Colonic mucosa (tissue), 4 donors: Measurements from ENCODE around the gene OGFR. TPM values are rescaled to one million over a fixed set of nuclear protein-coding genes. Genes with fewer than 3 reads are reported as not detected.

Experiments used
- DNase-seq: peaks from one replicate; pipeline ENCODE4 v3.0.0-alpha.2; 2020
- H3K27ac ChIP-seq: fragments of 200-600 bp; one replicate; pipeline ENCODE4 v1.8.0; 2021
- H3K27me3 ChIP-seq: fragments of 200-600 bp; one replicate; pipeline ENCODE4 v1.8.0; 2021
- H3K36me3 ChIP-seq: fragments of 200-600 bp; one replicate; pipeline ENCODE4 v1.8.0; 2021
- H3K4me1 ChIP-seq: fragments of 200-600 bp; one replicate; pipeline ENCODE4 v1.8.0; 2021; ENCODE audit warnings: mild to moderate bottlenecking
- H3K4me3 ChIP-seq: fragments of 200-600 bp; one replicate; pipeline ENCODE4 v1.8.0; 2021
- H3K9ac ChIP-seq, 2 donors: one replicate each; pipeline ENCODE4 v1.7.0; 2013; ENCODE audit warnings: control low read depth in 2 of 2, low read depth in 2 of 2, low read length in 2 of 2
- H3K9me3 ChIP-seq: fragments of 200-600 bp; one replicate; pipeline ENCODE4 v1.8.0; 2021
- CTCF ChIP-seq: fragments of 200-600 bp; IDR thresholded peaks from one replicate; pipeline ENCODE4 v1.8.0; 2022; ENCODE audit warnings: antibody characterized with exemption, mild to moderate bottlenecking
- intact Hi-C: fragments of 100-400 bp; cut with DNase I; formaldehyde crosslinking; loops from one replicate; pipeline ENCODE4 v1.14.1; 2022
- total RNA-seq, 2 donors: library from RNA; stranded (reverse); fragmentation: NEBNext Ultra II Directional in 1 of 2; extraction: Animal tissue kit (Norgen Biotek cat#: 25700) in 1 of 2; gene quantifications; one replicate each; pipeline ENCODE4 v1.2.1, GENCODE V29; 2021
- donor health status: healthy.
- donor health status: DM: no; HTN: no; CAD: no.
- donor health status: DM: no; HTN: no; CAD: no.

OGFR gene
- total RNA-seq, 2 donors from 2014 or later, result 36.3 to 36.8 TPM

GRCh38 chr20:62807444-62808210, 3.0 kb downstream of the OGFR start:
- no peak for TF ChIP-seq CTCF
- Histone ChIP-seq H3K4me1 (peaks cover 14% of the 10 kb centered on the region), H3K4me3 (no peak overlapping the region), H3K27me3 (no peaks in the 10 kb centered on the region), H3K27ac (no peak overlapping the region), H3K9ac (no peak overlapping the region), H3K9me3 (no peaks in the 10 kb centered on the region), H3K36me3 (peaks cover 36% of the 10 kb centered on the region)
- intact Hi-C loops, result loop anchor here (5.0 kb wide), 1 partner anchor 140 kb away; no protein-coding TSS in a partner anchor
- no peak for DNase-seq

GRCh38 chr20:62808211-62808865, 3.7 kb downstream of the OGFR start:
- intact Hi-C loops, result loop anchor here (5.0 kb wide), 1 partner anchor 141 kb away; no protein-coding TSS in a partner anchor
- Histone ChIP-seq H3K36me3 (peaks cover 36% of the 10 kb centered on the region), H3K27ac (no peak overlapping the region), H3K4me3 (no peak overlapping the region), H3K9ac (no peak overlapping the region), H3K9me3 (no peaks in the 10 kb centered on the region), H3K27me3 (no peaks in the 10 kb centered on the region), H3K4me1 (peaks cover 14% of the 10 kb centered on the region)
- TF ChIP-seq CTCF, result peak; percentile 92
- DNase-seq, result peak; percentile 72

GRCh38 chr20:62809530-62810428, 5.1 kb downstream of the OGFR start:
- DNase-seq, result no peak
- peaks cover 14% of the 10 kb centered on the region for H3K4me1 ChIP-seq
- no peak overlapping the region for H3K27ac ChIP-seq
- H3K4me3 ChIP-seq, result no peak overlapping the region
- TF ChIP-seq CTCF, result no peak
- H3K9ac ChIP-seq, result no peak overlapping the region
- H3K27me3 ChIP-seq, result peaks cover 2% of the 10 kb centered on the region
- intact Hi-C loops, result loop anchor here (5.0 kb wide), 1 partner anchor 142 kb away; no protein-coding TSS in a partner anchor
- H3K9me3 ChIP-seq, result no peaks in the 10 kb centered on the region
- H3K36me3 ChIP-seq, result peaks cover 36% of the 10 kb centered on the region

- no peak for TF ChIP-seq CTCF
- peaks cover 18% of the 10 kb centered on the region for H3K27me3 ChIP-seq
- H3K4me3 ChIP-seq, result no peak overlapping the region
- peaks cover 36% of the 10 kb centered on the region for H3K36me3 ChIP-seq
- no peaks in the 10 kb centered on the region for H3K9me3 ChIP-seq
- no peak for DNase-seq
- H3K4me1 ChIP-seq, result peaks cover 14% of the 10 kb centered on the region
- intact Hi-C loops, result no loop called here
- no peak overlapping the region for H3K27ac ChIP-seq
- no peak overlapping the region for H3K9ac ChIP-seq
Observed at GRCh38 chr20:62811320-62811719, 6.7 kb downstream of the OGFR start.

- no peak for TF ChIP-seq CTCF
- DNase-seq, result no peak
- peaks cover 36% of the 10 kb centered on the region for H3K36me3 ChIP-seq
- H3K4me1 ChIP-seq, result peaks cover 13% of the 10 kb centered on the region
- no peaks in the 10 kb centered on the region for H3K9me3 ChIP-seq
- H3K9ac ChIP-seq, result no peak overlapping the region
- H3K27ac ChIP-seq, result no peak overlapping the region
- intact Hi-C loops, result no loop called here
- H3K27me3 ChIP-seq, result peaks cover 22% of the 10 kb centered on the region
- H3K4me3 ChIP-seq, result no peak overlapping the region
Observed at GRCh38 chr20:62811720-62812119, 7.1 kb downstream of the OGFR start.
